ENCODE measurements around the gene HSPB6.

HSPB6 gene

GRCh38 chr19:35789195-35789977 is 32.6 kb upstream of the HSPB6 start:
- Histone ChIP-seq H2AFZ (no peak overlapping the region), H3K27me3 (ENCODE audit: control insufficient read depth, insufficient read depth, low read length) (no peaks in the 10 kb centered on the region), H3K4me2 (ENCODE audit: low read length) (no peak overlapping the region), H3K4me3 (ENCODE audit: low read depth, low read length) (no peak overlapping the region), H3K4me1 (no peaks in the 10 kb centered on the region), H3K79me2 (no peaks in the 10 kb centered on the region), H3K36me3 (ENCODE audit: control insufficient read depth, insufficient read depth, low read length) (no peaks in the 10 kb centered on the region), H3K27ac (no peak overlapping the region), H3K9ac (no peak overlapping the region), H3K9me3 (ENCODE audit: control insufficient read depth, low read length) (no peaks in the 10 kb centered on the region)
- TF ChIP-seq CTCF (IDR thresholded peaks at IDR 0.05) = no peak

- no peaks in the 10 kb centered on the region for H3K4me1 ChIP-seq
- H3K27me3 ChIP-seq (ENCODE audit: control insufficient read depth, insufficient read depth, low read length) = no peaks in the 10 kb centered on the region
- no peak for TF ChIP-seq CTCF (IDR thresholded peaks at IDR 0.05)
These were observed 31.6 kb upstream of the HSPB6 start for GRCh38 chr19:35788205-35788960.

GRCh38 chr19:35787227-35787799 is 30.5 kb upstream of the HSPB6 start:
- no peak overlapping the region for H3K27ac ChIP-seq
- H2AFZ ChIP-seq = no peak overlapping the region
- H3K36me3 ChIP-seq (ENCODE audit: control insufficient read depth, insufficient read depth, low read length) = no peaks in the 10 kb centered on the region
- H3K9ac ChIP-seq = no peak overlapping the region
- H3K27me3 ChIP-seq (ENCODE audit: control insufficient read depth, insufficient read depth, low read length) = no peaks in the 10 kb centered on the region
- no peaks in the 10 kb centered on the region for H3K4me1 ChIP-seq
- no peak for TF ChIP-seq CTCF (IDR thresholded peaks at IDR 0.05)
- no peaks in the 10 kb centered on the region for H3K9me3 ChIP-seq (ENCODE audit: control insufficient read depth, low read length)
- H3K4me3 ChIP-seq (ENCODE audit: low read depth, low read length) = no peak overlapping the region
- no peaks in the 10 kb centered on the region for H3K79me2 ChIP-seq
- no peak overlapping the region for H3K4me2 ChIP-seq (ENCODE audit: low read length)

More at GRCh38 chr19:35788205-35788960, 31.6 kb upstream of the HSPB6 start:
- no peaks in the 10 kb centered on the region for H3K36me3 ChIP-seq (ENCODE audit: control insufficient read depth, insufficient read depth, low read length)
- H3K79me2 ChIP-seq = no peaks in the 10 kb centered on the region
- no peak overlapping the region for H3K9ac ChIP-seq
- no peak overlapping the region for H2AFZ ChIP-seq
- no peak overlapping the region for H3K4me2 ChIP-seq (ENCODE audit: low read length)
- no peak overlapping the region for H3K4me3 ChIP-seq (ENCODE audit: low read depth, low read length)
- H3K9me3 ChIP-seq (ENCODE audit: control insufficient read depth, low read length) = no peaks in the 10 kb centered on the region
- H3K27ac ChIP-seq = no peak overlapping the region

- no peak overlapping the region for H3K4me2 ChIP-seq (ENCODE audit: low read length)
- no peaks in the 10 kb centered on the region for H3K79me2 ChIP-seq
- H3K27ac ChIP-seq = no peak overlapping the region
- H3K4me3 ChIP-seq (ENCODE audit: low read depth, low read length) = no peak overlapping the region
- no peaks in the 10 kb centered on the region for H3K27me3 ChIP-seq (ENCODE audit: control insufficient read depth, insufficient read depth, low read length)
- no peaks in the 10 kb centered on the region for H3K4me1 ChIP-seq
- no peak overlapping the region for H2AFZ ChIP-seq
- H3K9me3 ChIP-seq (ENCODE audit: control insufficient read depth, low read length) = no peaks in the 10 kb centered on the region
- no peaks in the 10 kb centered on the region for H3K36me3 ChIP-seq (ENCODE audit: control insufficient read depth, insufficient read depth, low read length)
- TF ChIP-seq CTCF (IDR thresholded peaks at IDR 0.05) = no peak
- no peak overlapping the region for H3K9ac ChIP-seq
These were observed 29.7 kb upstream of the HSPB6 start for GRCh38 chr19:35786299-35787160.

Data from parathyroid adenoma (tissue), 2 donors.